Measurements from ENCODE around the gene TRPM1. TPM values are rescaled to one million over a fixed set of nuclear protein-coding genes. Genes with fewer than 3 reads are reported as not detected.

Gene TRPM1
- total RNA-seq, 4 donors from 2014 or later, result not detected

GRCh38 chr15:30984542-30984941 lies 117.0 kb downstream of the TRPM1 start:
- no peaks in the 10 kb centered on the region for H3K9me3 ChIP-seq

GRCh38 chr15:30984118-30984517 lies 117.4 kb downstream of the TRPM1 start:
- H3K4me1 ChIP-seq, result peaks cover 6 to 86% (median 27%) of the 10 kb centered on the region in 3 donors
- TF ChIP-seq CTCF (IDR thresholded peaks at IDR 0.05) (no peak), POLR2AphosphoS5 (IDR thresholded peaks at IDR 0.05) (no peak), EP300 (IDR thresholded peaks at IDR 0.05) (no peak)
- H3K27me3 ChIP-seq, result no peaks in the 10 kb centered on the region
- H3K9me3 ChIP-seq, result no peaks in the 10 kb centered on the region
- peaks cover 0 to 44% of the 10 kb centered on the region in 2 donors for H3K36me3 ChIP-seq
- peak overlapping the region in 2 of 4 donors; percentile 34 to 48 for H3K27ac ChIP-seq
- ATAC-seq, result no peak
- WGBS, 2 donors (ENCODE audit: low coverage in 1 of 2), result 50 to 68% methylated on average over 3 of the region's 3 CpGs
- H3K4me3 ChIP-seq, result no peak overlapping the region

More at GRCh38 chr15:30984542-30984941, 117.0 kb downstream of the TRPM1 start:
- peaks cover 0 to 40% of the 10 kb centered on the region in 2 donors for H3K36me3 ChIP-seq
- H3K27me3 ChIP-seq, result no peaks in the 10 kb centered on the region
- no peak overlapping the region for H3K4me3 ChIP-seq
- peaks cover 6 to 87% (median 29%) of the 10 kb centered on the region in 3 donors for H3K4me1 ChIP-seq
- H3K27ac ChIP-seq, result peak overlapping the region in 3 of 4 donors; percentile 34 to 51 (median 48)
- 40 to 45% methylated on average over 6 of the region's 6 CpGs for WGBS, 2 donors (ENCODE audit: low coverage in 1 of 2)
- no peak for ATAC-seq
- TF ChIP-seq CTCF (IDR thresholded peaks at IDR 0.05) (no peak), POLR2A (IDR thresholded peaks at IDR 0.05) (no peak), EP300 (IDR thresholded peaks at IDR 0.05) (no peak), POLR2AphosphoS5 (IDR thresholded peaks at IDR 0.05) (no peak)

- Histone ChIP-seq H3K4me3 (no peak overlapping the region), H3K27me3 (no peaks in the 10 kb centered on the region), H3K27ac (no peak overlapping the region), H3K36me3 (peaks cover 0 to 36% of the 10 kb centered on the region in 2 donors), H3K9me3 (no peaks in the 10 kb centered on the region), H3K4me1 (peaks cover 0 to 71% (median 4%) of the 10 kb centered on the region in 3 donors)
- no peak for ATAC-seq
- TF ChIP-seq POLR2AphosphoS5 (IDR thresholded peaks at IDR 0.05) (no peak), CTCF (IDR thresholded peaks at IDR 0.05) (no peak), EP300 (IDR thresholded peaks at IDR 0.05) (no peak), POLR2A (IDR thresholded peaks at IDR 0.05) (no peak)
- 79 to 100% methylated on average over 1 to 5 of the region's 5 CpGs for WGBS, 2 donors (ENCODE audit: low coverage in 1 of 2)
Observed at GRCh38 chr15:30979457-30979856, 122.1 kb downstream of the TRPM1 start.

GRCh38 chr15:30978328-30978727 lies 123.2 kb downstream of the TRPM1 start:
- no peak overlapping the region for H3K27ac ChIP-seq
- no peak for ATAC-seq
- no peak for TF ChIP-seq CTCF (IDR thresholded peaks at IDR 0.05)
- TF ChIP-seq POLR2AphosphoS5 (IDR thresholded peaks at IDR 0.05), result no peak
- TF ChIP-seq POLR2A (IDR thresholded peaks at IDR 0.05), result no peak
- no peak for TF ChIP-seq EP300 (IDR thresholded peaks at IDR 0.05)
- H3K4me3 ChIP-seq, result no peak overlapping the region
- no peaks in the 10 kb centered on the region for H3K27me3 ChIP-seq
- peaks cover 0 to 43% of the 10 kb centered on the region in 2 donors for H3K36me3 ChIP-seq
- peaks cover 0 to 60% (median 0%) of the 10 kb centered on the region in 3 donors for H3K4me1 ChIP-seq
- H3K9me3 ChIP-seq, result no peaks in the 10 kb centered on the region

DNA sequence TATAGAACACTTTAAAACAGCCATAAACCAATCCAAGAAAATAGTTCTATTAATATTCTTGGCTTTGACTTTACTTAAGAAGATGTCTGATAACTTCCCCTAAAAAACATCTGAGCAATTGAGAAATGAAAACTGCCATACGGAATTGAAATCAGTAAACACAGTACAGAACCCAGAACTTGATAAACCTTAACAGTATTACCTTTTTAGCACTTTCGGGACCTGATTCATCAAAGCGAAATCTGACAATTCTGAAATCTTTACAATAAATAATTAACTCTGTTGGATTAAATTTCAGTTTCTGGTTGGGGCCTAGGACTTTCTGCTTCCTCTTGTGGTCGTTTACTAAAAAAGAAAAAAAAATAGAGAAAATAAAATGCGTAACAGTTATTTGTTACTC lies 127.4 kb downstream of the TRPM1 start:
- TF ChIP-seq CTCF (IDR thresholded peaks at IDR 0.05), result no peak
- no peak for TF ChIP-seq POLR2A (IDR thresholded peaks at IDR 0.05)
- no peak for TF ChIP-seq EP300 (IDR thresholded peaks at IDR 0.05)
- TF ChIP-seq POLR2AphosphoS5 (IDR thresholded peaks at IDR 0.05), result no peak
- H3K27me3 ChIP-seq, result no peaks in the 10 kb centered on the region
- no peaks in the 10 kb centered on the region for H3K9me3 ChIP-seq
- H3K27ac ChIP-seq, result no peak overlapping the region
- no peak for ATAC-seq
- H3K36me3 ChIP-seq, result peaks cover 0 to 43% of the 10 kb centered on the region in 2 donors
- H3K4me3 ChIP-seq, result no peak overlapping the region
- WGBS, 2 donors (ENCODE audit: low coverage in 1 of 2), result 87 to 94% methylated on average over 5 of the region's 5 CpGs
- peaks cover 0 to 30% (median 0%) of the 10 kb centered on the region in 3 donors for H3K4me1 ChIP-seq

Data from gastroesophageal sphincter (tissue), 4 donors.